HCT116 (cell line): ENCODE measurements around the gene SOX1.

Experiments used
- CBX3 ChIP-seq: IDR thresholded peaks from 2 replicates; pipeline ENCODE4 v1.6.1; 2012; ENCODE audit warnings: low read depth
- CEBPB ChIP-seq: IDR thresholded peaks from 2 replicates; pipeline ENCODE4 v1.6.1; 2012; ENCODE audit warnings: low read depth
- EZH2 ChIP-seq: fragments of 200-600 bp; sonication (generic); IDR thresholded peaks from 2 replicates; pipeline ENCODE4 v1.6.1; 2017; ENCODE audit warnings: antibody characterized with exemption, mixed run types
- EZH2phosphoT487 ChIP-seq: fragments of 200-600 bp; IDR thresholded peaks from 2 replicates; pipeline ENCODE4 v1.6.1; 2018; ENCODE audit warnings: antibody characterized with exemption, borderline replicate concordance
- JUND ChIP-seq: IDR thresholded peaks from 2 replicates; pipeline ENCODE4 v1.6.1; 2012
- POLR2A ChIP-seq: IDR thresholded peaks from 2 replicates; pipeline ENCODE4 v1.7.0; 2011; ENCODE audit warnings: borderline replicate concordance; ENCODE audit not compliant: insufficient read depth, insufficient read length; ENCODE audit errors: extremely low read depth
- POLR2AphosphoS5 ChIP-seq: IDR thresholded peaks from 2 replicates; pipeline ENCODE4 v1.6.1; 2011; ENCODE audit warnings: mild to moderate bottlenecking, low read depth, low read length, moderate library complexity
- SIN3A ChIP-seq: IDR thresholded peaks from 2 replicates; pipeline ENCODE4 v1.6.1; 2012; ENCODE audit warnings: low read depth
- SP1 ChIP-seq: IDR thresholded peaks from 2 replicates; pipeline ENCODE4 v1.6.1; 2012; ENCODE audit warnings: low read depth
- ZNF274 ChIP-seq: fragments of 200-500 bp; sonication (Bioruptor generic); IDR thresholded peaks from 2 replicates; pipeline ENCODE4 v1.6.1; 2014; ENCODE audit warnings: mild to moderate bottlenecking, low read depth, low read length, inconsistent platforms
- TF ChIP-seq, protein P1 (sequence below), 3 experiments: fragments of 200-600 bp in 1 of 3; sonication (generic) in 1 of 3; IDR thresholded peaks in 2 of 3; conservative IDR thresholded peaks in 1 of 3; 2 replicates each; pipeline ENCODE4 v1.5.1; 2012 to 2017; ENCODE audit warnings: low read depth in 2 of 3, low read length in 2 of 3, antibody characterized with exemption in 1 of 3, borderline replicate concordance in 1 of 3, control low read depth in 1 of 3, mild to moderate bottlenecking in 1 of 3, mixed read lengths in 1 of 3, mixed run types in 1 of 3, moderate library complexity in 1 of 3; ENCODE audit not compliant: insufficient read depth in 1 of 3
- TF ChIP-seq, protein P2 (sequence below): IDR thresholded peaks from 2 replicates; pipeline ENCODE4 v1.6.1; 2012
- TF ChIP-seq, protein P3 (sequence below): IDR thresholded peaks from 2 replicates; pipeline ENCODE4 v1.6.1; 2012

DNA sequence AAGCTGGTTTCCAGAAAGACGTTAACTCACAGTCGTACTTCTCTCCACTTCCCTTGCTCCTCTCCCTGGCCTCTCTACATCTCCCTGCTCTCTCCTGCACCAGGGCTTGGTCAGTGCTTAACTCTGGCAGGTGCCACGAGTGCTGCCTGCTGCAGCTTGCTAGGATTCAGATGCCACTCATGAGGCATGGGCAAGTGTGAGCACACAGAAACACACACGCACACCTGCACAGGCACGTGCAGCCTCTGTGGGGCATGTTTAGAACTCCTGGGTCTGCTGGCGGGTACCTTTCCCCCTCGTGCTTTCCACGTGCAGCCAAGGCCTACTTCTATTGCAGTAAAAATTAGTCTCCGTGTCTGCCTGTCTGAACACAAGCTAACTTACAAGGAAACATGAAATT lies 31.8 kb downstream of the SOX1 start:
- no peak for TF ChIP-seq POLR2A
- TF ChIP-seq, protein P1, sequence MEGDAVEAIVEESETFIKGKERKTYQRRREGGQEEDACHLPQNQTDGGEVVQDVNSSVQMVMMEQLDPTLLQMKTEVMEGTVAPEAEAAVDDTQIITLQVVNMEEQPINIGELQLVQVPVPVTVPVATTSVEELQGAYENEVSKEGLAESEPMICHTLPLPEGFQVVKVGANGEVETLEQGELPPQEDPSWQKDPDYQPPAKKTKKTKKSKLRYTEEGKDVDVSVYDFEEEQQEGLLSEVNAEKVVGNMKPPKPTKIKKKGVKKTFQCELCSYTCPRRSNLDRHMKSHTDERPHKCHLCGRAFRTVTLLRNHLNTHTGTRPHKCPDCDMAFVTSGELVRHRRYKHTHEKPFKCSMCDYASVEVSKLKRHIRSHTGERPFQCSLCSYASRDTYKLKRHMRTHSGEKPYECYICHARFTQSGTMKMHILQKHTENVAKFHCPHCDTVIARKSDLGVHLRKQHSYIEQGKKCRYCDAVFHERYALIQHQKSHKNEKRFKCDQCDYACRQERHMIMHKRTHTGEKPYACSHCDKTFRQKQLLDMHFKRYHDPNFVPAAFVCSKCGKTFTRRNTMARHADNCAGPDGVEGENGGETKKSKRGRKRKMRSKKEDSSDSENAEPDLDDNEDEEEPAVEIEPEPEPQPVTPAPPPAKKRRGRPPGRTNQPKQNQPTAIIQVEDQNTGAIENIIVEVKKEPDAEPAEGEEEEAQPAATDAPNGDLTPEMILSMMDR (IDR thresholded peaks at IDR 0.05 in 2 of 3, conservative IDR thresholded peaks at IDR 0.05 in 1 of 3; ENCODE audit: borderline replicate concordance in 1 of 3, insufficient read depth in 1 of 3, low read depth in 2 of 3, low read length in 2 of 3): no peak
- no peak for TF ChIP-seq SP1
- no peak for TF ChIP-seq SIN3A
- no peak for TF ChIP-seq EZH2
- no peak for TF ChIP-seq ZNF274
- TF ChIP-seq, protein P2, sequence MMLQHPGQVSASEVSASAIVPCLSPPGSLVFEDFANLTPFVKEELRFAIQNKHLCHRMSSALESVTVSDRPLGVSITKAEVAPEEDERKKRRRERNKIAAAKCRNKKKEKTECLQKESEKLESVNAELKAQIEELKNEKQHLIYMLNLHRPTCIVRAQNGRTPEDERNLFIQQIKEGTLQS: no peak
- TF ChIP-seq, protein P3, sequence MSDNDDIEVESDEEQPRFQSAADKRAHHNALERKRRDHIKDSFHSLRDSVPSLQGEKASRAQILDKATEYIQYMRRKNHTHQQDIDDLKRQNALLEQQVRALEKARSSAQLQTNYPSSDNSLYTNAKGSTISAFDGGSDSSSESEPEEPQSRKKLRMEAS: no peak
- TF ChIP-seq CEBPB: no peak
- TF ChIP-seq JUND: no peak
- no peak for TF ChIP-seq POLR2AphosphoS5
- TF ChIP-seq CBX3: no peak
- no peak for TF ChIP-seq EZH2phosphoT487
